Measurements from ENCODE around the gene HJV.
A peak's percentile ranks its signal among the peaks of the same experiment; 100 is the strongest.

- peak; percentile 24; the same call in 1 of the 2 replicates for TF ChIP-seq GATA2 (IDR thresholded peaks at IDR 0.05; ENCODE audit: low read depth, low read length)
- TF ChIP-seq GATA3 (IDR thresholded peaks at IDR 0.05; ENCODE audit: low read depth, low read length): peak; percentile 46; the same call in 1 of the 2 replicates
These were observed 8.6 kb downstream of the HJV start for GRCh38 chr1:146012703-146013558.

All from SH-SY5Y (cell line).